ENCODE results near the gene ANKRD13A. TPM values are rescaled to one million over a fixed set of nuclear protein-coding genes. Genes with fewer than 3 reads are reported as not detected.

The ANKRD13A gene
- total RNA-seq: 67.2 and 80.8 TPM in 2 replicates

DNA sequence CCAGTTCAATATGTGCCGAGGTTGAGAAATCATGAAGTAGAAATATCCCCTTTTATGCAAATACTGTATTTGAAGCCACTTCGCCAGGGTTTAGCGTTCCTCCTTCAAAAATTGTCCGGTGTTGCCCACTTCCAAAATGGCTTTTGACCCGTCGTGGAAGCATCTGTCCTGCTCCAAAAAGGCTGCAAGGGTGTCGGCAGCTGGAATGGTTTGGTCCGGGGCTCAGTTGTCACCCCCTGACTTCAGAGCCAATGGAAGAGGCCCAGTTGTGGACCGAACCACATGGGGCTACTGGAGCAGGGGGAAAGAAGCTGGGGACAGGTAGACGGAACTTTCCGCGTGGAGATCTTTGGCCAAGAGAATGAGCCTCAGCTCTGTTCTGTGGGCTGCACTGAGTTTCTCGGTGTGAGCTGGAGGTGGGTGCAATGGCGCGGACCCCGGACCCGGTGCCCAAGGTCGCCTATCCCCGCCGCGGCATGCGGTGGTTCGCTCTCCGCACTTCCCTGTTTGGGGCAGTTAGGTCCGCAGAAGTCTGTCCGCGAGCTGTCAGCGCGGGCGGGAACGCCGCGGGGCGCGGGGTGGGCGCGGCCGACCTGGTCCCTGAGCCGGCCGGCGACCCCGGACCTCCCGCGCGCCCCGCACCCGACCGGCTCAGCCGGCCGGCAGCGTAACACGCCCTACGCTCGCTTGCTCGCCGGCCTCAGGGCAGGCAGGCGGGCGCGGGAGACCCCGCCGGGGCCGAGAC lies at the start of gene ANKRD13A:
Gene ANKRD13A, plus strand, starts transcription at position 527 of the 745 bp plus-strand sequence. CDS start 259 bp downstream, outside the sequence.

DNA sequence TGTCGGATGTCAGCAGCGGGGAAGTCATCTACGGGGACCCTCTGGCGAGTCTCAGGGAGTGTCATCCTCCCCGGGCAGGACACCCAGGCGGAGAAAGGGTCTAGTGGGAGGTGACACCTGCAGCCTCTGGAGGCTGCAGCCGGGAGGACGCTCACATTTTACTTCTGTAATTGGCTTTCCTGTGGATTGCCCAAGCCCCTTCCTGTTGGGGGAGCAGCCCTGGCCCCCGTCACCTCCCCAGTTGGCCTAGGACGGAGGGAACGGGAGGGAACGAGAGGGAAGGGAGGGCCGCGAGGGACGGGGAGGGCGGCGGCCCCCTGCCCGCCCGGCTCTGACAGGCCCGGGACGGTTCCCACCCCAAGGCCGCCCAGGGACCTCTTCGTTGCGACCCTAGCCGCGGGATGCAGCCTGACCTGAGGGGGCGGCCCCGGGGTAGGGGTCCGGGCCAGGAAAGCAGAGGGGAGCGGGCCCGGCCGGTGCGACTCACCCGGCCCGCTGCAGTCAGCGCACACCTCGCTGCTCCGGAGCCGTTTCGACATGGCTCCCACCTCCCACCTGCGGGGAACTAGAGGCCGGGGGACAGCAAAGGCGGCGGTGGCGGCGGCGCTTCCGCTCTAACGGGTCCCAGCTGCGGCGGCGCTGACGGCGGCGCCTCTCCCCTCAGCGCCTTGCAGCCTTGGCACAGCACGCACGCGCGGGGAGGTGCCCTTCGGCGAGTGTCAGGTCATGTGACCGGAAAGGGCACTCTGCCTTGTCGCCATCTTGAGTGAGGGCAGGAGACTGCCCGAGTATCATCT lies 3.3 kb upstream of the ANKRD13A start, which contains the start of gene GIT2:
Gene GIT2, minus strand, starts transcription at position 683 of the 797 bp plus-strand sequence. Its CDS starts 144 bp downstream, at position 539.

DNA sequence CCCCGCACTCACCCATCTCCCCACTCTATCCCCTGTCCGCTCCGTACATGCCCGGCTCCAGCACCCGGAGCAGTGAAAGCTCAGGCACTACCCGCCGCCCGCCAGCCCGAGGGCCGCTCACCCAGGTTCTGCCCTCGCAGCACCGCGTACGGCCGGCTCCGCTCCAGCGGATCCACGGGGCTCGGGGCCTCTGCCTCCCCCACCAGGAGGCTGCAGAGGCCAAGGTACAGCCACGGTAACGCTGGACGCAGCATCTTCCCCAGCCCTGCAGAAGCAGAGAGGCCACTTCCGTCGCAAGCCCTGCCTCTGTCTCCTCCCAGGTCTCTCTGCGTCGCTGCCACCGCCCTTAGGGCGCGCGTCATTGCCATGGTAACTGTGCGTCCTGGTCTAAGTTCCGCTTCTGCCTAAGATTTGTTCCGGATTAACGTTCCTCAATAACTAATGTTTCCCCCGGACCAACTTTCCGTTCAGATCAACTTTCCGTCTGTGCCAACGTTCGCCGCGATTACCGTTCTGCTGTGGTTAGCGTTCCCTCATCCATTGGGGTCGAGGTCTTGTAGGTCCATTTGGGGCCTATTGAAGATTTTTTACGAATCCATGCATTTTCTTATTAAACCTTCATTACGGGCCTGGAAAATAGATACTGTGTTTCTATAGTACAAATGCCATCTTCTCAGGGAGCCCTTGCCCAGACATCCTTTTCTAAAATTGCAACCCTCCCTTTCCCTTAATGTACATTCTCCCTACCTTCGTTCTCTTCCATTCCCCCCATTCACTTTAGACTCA lies 49.2 kb downstream of the ANKRD13A start, which contains the start of gene C12orf76:
Gene C12orf76, minus strand, starts transcription at position 281 of the 786 bp plus-strand sequence. Its CDS starts 27 bp downstream, at position 254.

Other genes starting within 250 kb of the ANKRD13A start
- 0.65 and 1.1 TPM in 2 replicates for gene TRPV4, start 166.0 kb upstream of the ANKRD13A start, total RNA-seq
- 39.2 and 67.1 TPM in 2 replicates for gene GLTP, start 118.9 kb upstream of the ANKRD13A start, total RNA-seq
- 5.8 and 8.3 TPM in 2 replicates for gene TCHP, start 99.2 kb upstream of the ANKRD13A start, total RNA-seq
- gene GIT2, start 3.1 kb upstream of the ANKRD13A start, total RNA-seq: 19.4 and 25.3 TPM in 2 replicates
- 7.6 and 12.5 TPM in 2 replicates for gene C12orf76, start 49.1 kb downstream of the ANKRD13A start, total RNA-seq
- 3.9 and 6.7 TPM in 2 replicates for gene IFT81, start 124.9 kb downstream of the ANKRD13A start, total RNA-seq